ENCODE results near the gene HBE1. TPM values are rescaled to one million over a fixed set of nuclear protein-coding genes. Genes with fewer than 3 reads are reported as not detected.

Gene HBE1
- total and polyA plus RNA-seq, 9 of the 15 experiments (the other 6 are each of a cell fraction or from before 2014, with no cell fraction given): 612 to 10,250 (median 2,181) TPM

DNA sequence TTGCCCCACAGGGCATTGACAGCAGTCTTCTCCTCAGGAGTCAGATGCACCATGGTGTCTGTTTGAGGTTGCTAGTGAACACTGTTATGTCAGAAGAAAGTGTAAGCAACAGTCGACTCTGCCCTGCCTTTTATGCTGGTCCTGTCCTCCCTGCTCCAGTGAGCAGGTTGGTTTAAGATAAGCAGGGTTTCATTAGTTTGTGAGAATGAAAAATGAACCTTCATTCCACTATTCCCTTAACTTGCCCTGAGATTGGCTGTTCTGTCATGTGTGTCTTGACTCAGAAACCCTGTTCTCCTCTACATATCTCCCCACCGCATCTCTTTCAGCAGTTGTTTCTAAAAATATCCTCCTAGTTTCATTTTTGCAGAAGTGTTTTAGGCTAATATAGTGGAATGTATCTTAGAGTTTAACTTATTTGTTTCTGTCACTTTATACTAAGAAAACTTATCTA is 35.3 kb downstream of the HBE1 start, which contains the start of gene HBD (continued):
- TF ChIP-seq, protein P1, sequence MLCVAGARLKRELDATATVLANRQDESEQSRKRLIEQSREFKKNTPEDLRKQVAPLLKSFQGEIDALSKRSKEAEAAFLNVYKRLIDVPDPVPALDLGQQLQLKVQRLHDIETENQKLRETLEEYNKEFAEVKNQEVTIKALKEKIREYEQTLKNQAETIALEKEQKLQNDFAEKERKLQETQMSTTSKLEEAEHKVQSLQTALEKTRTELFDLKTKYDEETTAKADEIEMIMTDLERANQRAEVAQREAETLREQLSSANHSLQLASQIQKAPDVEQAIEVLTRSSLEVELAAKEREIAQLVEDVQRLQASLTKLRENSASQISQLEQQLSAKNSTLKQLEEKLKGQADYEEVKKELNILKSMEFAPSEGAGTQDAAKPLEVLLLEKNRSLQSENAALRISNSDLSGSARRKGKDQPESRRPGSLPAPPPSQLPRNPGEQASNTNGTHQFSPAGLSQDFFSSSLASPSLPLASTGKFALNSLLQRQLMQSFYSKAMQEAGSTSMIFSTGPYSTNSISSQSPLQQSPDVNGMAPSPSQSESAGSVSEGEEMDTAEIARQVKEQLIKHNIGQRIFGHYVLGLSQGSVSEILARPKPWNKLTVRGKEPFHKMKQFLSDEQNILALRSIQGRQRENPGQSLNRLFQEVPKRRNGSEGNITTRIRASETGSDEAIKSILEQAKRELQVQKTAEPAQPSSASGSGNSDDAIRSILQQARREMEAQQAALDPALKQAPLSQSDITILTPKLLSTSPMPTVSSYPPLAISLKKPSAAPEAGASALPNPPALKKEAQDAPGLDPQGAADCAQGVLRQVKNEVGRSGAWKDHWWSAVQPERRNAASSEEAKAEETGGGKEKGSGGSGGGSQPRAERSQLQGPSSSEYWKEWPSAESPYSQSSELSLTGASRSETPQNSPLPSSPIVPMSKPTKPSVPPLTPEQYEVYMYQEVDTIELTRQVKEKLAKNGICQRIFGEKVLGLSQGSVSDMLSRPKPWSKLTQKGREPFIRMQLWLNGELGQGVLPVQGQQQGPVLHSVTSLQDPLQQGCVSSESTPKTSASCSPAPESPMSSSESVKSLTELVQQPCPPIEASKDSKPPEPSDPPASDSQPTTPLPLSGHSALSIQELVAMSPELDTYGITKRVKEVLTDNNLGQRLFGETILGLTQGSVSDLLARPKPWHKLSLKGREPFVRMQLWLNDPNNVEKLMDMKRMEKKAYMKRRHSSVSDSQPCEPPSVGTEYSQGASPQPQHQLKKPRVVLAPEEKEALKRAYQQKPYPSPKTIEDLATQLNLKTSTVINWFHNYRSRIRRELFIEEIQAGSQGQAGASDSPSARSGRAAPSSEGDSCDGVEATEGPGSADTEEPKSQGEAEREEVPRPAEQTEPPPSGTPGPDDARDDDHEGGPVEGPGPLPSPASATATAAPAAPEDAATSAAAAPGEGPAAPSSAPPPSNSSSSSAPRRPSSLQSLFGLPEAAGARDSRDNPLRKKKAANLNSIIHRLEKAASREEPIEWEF (CRISPR knock-in tag; IDR thresholded peaks at IDR 0.05): no peak
- TF ChIP-seq FOXM1 (IDR thresholded peaks at IDR 0.05; ENCODE audit: low read depth) (0 out of 2 replicates have a peak, but pooled peaks have one; percentile 38), FOXM1 (CRISPR knock-in tag; IDR thresholded peaks at IDR 0.05; ENCODE audit: low read depth) (no peak), ESRRA (IDR thresholded peaks at IDR 0.05; ENCODE audit: borderline replicate concordance, low read depth) (no peak), SMARCA5 (IDR thresholded peaks at IDR 0.05) (no peak), U2AF2 (optimal IDR thresholded peaks at IDR 0.05; ENCODE audit: low read depth, low read length) (no peak), ZNF586 (CRISPR knock-in tag; conservative IDR thresholded peaks at IDR 0.05) (no peak), SRF (CRISPR knock-in tag; IDR thresholded peaks at IDR 0.05) (peak in 1 of 2 experiments; percentile 52; a peak in 1 of 4 replicates), MYC (IDR thresholded peaks at IDR 0.05; ENCODE audit: low read depth, low read length) (no peak), MYC (CRISPR knock-in tag; IDR thresholded peaks at IDR 0.05; ENCODE audit: borderline replicate concordance, low read depth) (no peak), SREBF1 (IDR thresholded peaks at IDR 0.05; ENCODE audit: borderline replicate concordance, low read depth, low read length) (no peak), ZNF124 (CRISPR knock-in tag; IDR thresholded peaks at IDR 0.05) (no peak), CBFB (CRISPR knock-in tag; IDR thresholded peaks at IDR 0.05) (no peak)
- TF ChIP-seq, protein P2, sequence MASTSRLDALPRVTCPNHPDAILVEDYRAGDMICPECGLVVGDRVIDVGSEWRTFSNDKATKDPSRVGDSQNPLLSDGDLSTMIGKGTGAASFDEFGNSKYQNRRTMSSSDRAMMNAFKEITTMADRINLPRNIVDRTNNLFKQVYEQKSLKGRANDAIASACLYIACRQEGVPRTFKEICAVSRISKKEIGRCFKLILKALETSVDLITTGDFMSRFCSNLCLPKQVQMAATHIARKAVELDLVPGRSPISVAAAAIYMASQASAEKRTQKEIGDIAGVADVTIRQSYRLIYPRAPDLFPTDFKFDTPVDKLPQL (IDR thresholded peaks at IDR 0.05; ENCODE audit: extremely low read depth, insufficient read length): no peak
- TF ChIP-seq, protein P3, sequence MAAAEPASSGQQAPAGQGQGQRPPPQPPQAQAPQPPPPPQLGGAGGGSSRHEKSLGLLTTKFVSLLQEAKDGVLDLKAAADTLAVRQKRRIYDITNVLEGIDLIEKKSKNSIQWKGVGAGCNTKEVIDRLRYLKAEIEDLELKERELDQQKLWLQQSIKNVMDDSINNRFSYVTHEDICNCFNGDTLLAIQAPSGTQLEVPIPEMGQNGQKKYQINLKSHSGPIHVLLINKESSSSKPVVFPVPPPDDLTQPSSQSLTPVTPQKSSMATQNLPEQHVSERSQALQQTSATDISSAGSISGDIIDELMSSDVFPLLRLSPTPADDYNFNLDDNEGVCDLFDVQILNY (CRISPR knock-in tag; IDR thresholded peaks at IDR 0.05): no peak
- TF ChIP-seq, protein P4, sequence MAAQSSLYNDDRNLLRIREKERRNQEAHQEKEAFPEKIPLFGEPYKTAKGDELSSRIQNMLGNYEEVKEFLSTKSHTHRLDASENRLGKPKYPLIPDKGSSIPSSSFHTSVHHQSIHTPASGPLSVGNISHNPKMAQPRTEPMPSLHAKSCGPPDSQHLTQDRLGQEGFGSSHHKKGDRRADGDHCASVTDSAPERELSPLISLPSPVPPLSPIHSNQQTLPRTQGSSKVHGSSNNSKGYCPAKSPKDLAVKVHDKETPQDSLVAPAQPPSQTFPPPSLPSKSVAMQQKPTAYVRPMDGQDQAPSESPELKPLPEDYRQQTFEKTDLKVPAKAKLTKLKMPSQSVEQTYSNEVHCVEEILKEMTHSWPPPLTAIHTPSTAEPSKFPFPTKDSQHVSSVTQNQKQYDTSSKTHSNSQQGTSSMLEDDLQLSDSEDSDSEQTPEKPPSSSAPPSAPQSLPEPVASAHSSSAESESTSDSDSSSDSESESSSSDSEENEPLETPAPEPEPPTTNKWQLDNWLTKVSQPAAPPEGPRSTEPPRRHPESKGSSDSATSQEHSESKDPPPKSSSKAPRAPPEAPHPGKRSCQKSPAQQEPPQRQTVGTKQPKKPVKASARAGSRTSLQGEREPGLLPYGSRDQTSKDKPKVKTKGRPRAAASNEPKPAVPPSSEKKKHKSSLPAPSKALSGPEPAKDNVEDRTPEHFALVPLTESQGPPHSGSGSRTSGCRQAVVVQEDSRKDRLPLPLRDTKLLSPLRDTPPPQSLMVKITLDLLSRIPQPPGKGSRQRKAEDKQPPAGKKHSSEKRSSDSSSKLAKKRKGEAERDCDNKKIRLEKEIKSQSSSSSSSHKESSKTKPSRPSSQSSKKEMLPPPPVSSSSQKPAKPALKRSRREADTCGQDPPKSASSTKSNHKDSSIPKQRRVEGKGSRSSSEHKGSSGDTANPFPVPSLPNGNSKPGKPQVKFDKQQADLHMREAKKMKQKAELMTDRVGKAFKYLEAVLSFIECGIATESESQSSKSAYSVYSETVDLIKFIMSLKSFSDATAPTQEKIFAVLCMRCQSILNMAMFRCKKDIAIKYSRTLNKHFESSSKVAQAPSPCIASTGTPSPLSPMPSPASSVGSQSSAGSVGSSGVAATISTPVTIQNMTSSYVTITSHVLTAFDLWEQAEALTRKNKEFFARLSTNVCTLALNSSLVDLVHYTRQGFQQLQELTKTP (IDR thresholded peaks at IDR 0.05; ENCODE audit: low read depth in 1 of 2, partially characterized antibody in 2 of 2): no peak

All from K562 (cell line).